GM23338 (cell line): ENCODE results near the gene FBXL19. TPM values are rescaled to one million over a fixed set of nuclear protein-coding genes. Genes with fewer than 3 reads are reported as not detected.
A peak's percentile ranks its signal among the peaks of the same experiment; 100 is the strongest.

Experiments used
- ATAC-seq: fragments of 200-7000 bp; cut with Tn5 transposase; 3 replicates; pipeline ENCODE4 v1.9.1; 2020
- DNase-seq: peaks from one replicate; pipeline ENCODE4 v3.0.0-alpha.2; 2015; ENCODE audit warnings: low spot score
- H2AFZ ChIP-seq: fragments of 200-600 bp; sonication (generic); 2 replicates; pipeline ENCODE4 v1.8.0; 2016; ENCODE audit warnings: antibody characterized with exemption, mild to moderate bottlenecking, moderate library complexity
- H3F3A ChIP-seq: fragments of 200-600 bp; sonication (generic); replicated peaks from 2 replicates; pipeline ENCODE4 v1.8.0; 2017; ENCODE audit warnings: antibody characterized with exemption, mixed run types, low read depth
- H3K27ac ChIP-seq: fragments of 200-600 bp; sonication (generic); 2 replicates; pipeline ENCODE4 v1.6.1; 2016; ENCODE audit warnings: low read depth
- H3K27me3 ChIP-seq: fragments of 200-600 bp; sonication (generic); 2 replicates; pipeline ENCODE4 v1.8.0; 2016; ENCODE audit warnings: mild to moderate bottlenecking, mixed run types, moderate library complexity; ENCODE audit not compliant: insufficient read depth
- H3K36me3 ChIP-seq: fragments of 200-600 bp; sonication (generic); 2 replicates; pipeline ENCODE4 v1.8.0; 2016; ENCODE audit warnings: mild to moderate bottlenecking; ENCODE audit not compliant: insufficient read depth
- H3K4me1 ChIP-seq: fragments of 200-600 bp; sonication (generic); 2 replicates; pipeline ENCODE4 v1.8.0; 2016; ENCODE audit warnings: mild to moderate bottlenecking, moderate library complexity; ENCODE audit not compliant: insufficient read depth
- H3K4me2 ChIP-seq: fragments of 200-600 bp; sonication (generic); 2 replicates; pipeline ENCODE4 v1.7.1; 2017; ENCODE audit warnings: mixed run types
- H3K4me3 ChIP-seq: fragments of 200-600 bp; sonication (generic); 2 replicates; pipeline ENCODE4 v1.6.1; 2016; ENCODE audit warnings: mixed run types
- H3K79me2 ChIP-seq: fragments of 200-600 bp; sonication (generic); replicated peaks from 2 replicates; pipeline ENCODE4 v1.8.0; 2017; ENCODE audit warnings: mild to moderate bottlenecking; ENCODE audit not compliant: insufficient read depth
- H3K9me2 ChIP-seq: fragments of 200-600 bp; sonication (generic); 2 replicates; pipeline ENCODE4 v1.8.0; 2017; ENCODE audit not compliant: insufficient read depth
- H4K20me1 ChIP-seq: fragments of 200-600 bp; sonication (generic); replicated peaks from 2 replicates; pipeline ENCODE4 v1.8.0; 2017; ENCODE audit warnings: mild to moderate bottlenecking; ENCODE audit not compliant: insufficient read depth
- H3K27ac Mint-ChIP-seq: 2 replicates; pipeline ENCODE4 v1.8.0; 2020; ENCODE audit warnings: inconsistent platforms, mild to moderate bottlenecking, moderate library complexity, mixed read lengths
- H3K27me3 Mint-ChIP-seq: 3 replicates; pipeline ENCODE4 v1.8.0; 2022; ENCODE audit warnings: low read depth, mild to moderate bottlenecking, moderate library complexity, mixed read lengths, inconsistent platforms; ENCODE audit not compliant: insufficient read depth, poor library complexity
- H3K36me3 Mint-ChIP-seq: 3 replicates; pipeline ENCODE4 v1.8.0; 2021; ENCODE audit warnings: low read depth, mild to moderate bottlenecking, inconsistent platforms, moderate library complexity, mixed read lengths
- H3K4me1 Mint-ChIP-seq: 3 replicates; pipeline ENCODE4 v1.8.0; 2020; ENCODE audit warnings: mild to moderate bottlenecking, inconsistent platforms, mixed read lengths
- H3K4me3 Mint-ChIP-seq: 3 replicates; pipeline ENCODE4 v1.8.0; 2021; ENCODE audit warnings: moderate library complexity, mild to moderate bottlenecking, inconsistent platforms, mixed read lengths
- H3K9me3 Mint-ChIP-seq: 3 replicates; pipeline ENCODE4 v1.8.0; 2020; ENCODE audit warnings: moderate library complexity, mild to moderate bottlenecking, inconsistent platforms, mixed read lengths
- CREB1 ChIP-seq: fragments of 250-450 bp; sonication (Bioruptor Pico); IDR thresholded peaks from 2 replicates; pipeline ENCODE4 v1.5.0; 2020; ENCODE audit warnings: low read depth, mild to moderate bottlenecking, moderate library complexity
- ETS1 ChIP-seq: IDR thresholded peaks from 2 replicates; pipeline ENCODE4 v1.6.1; 2016; ENCODE audit warnings: antibody characterized with exemption
- EZH2 ChIP-seq: fragments of 200-600 bp; sonication (generic); IDR thresholded peaks from one replicate; pipeline ENCODE4 v1.8.0; 2017; ENCODE audit warnings: antibody characterized with exemption, mild to moderate bottlenecking, low read depth; ENCODE audit not compliant: unreplicated experiment
- NANOG ChIP-seq: IDR thresholded peaks from 2 replicates; pipeline ENCODE4 v1.6.1; 2016; ENCODE audit warnings: antibody characterized with exemption, borderline replicate concordance
- POLR2AphosphoS5 ChIP-seq: IDR thresholded peaks from 2 replicates; pipeline ENCODE4 v1.6.1; 2016; ENCODE audit warnings: antibody characterized with exemption, low read depth
- ZNF114 ChIP-seq: fragments of 250-450 bp; sonication (Bioruptor Pico); IDR thresholded peaks from 2 replicates; pipeline ENCODE4 v1.5.0; 2020; ENCODE audit warnings: mild to moderate bottlenecking, moderate library complexity
- ZNF331 ChIP-seq: fragments of 250-450 bp; sonication (Bioruptor Pico); IDR thresholded peaks from 2 replicates; pipeline ENCODE4 v1.5.0; 2020; ENCODE audit warnings: low read depth, mild to moderate bottlenecking, moderate library complexity
- ZNF462 ChIP-seq: fragments of 250-450 bp; sonication (Bioruptor Pico); IDR thresholded peaks from 2 replicates; pipeline ENCODE4 v1.5.0; 2020; ENCODE audit warnings: mild to moderate bottlenecking, moderate library complexity
- polyA plus RNA-seq: library from polyadenylated mRNA; unstranded; fragments of >200 nt; fragmentation: Nextera tagmentation; extraction: Ambion mirVana; gene quantifications from 2 replicates; pipeline ENCODE4 v1.2.1, GENCODE V29; 2016
- total RNA-seq: library from RNA; depleted of rRNA; stranded (reverse); fragments of >200 nt; shearing (Covaris generic); gene quantifications from 2 replicates; pipeline ENCODE4 v1.2.3, GENCODE V29; 2014
- TF ChIP-seq, protein P1 (sequence below): IDR thresholded peaks from one replicate; pipeline ENCODE4 v1.6.1; 2018; ENCODE audit warnings: antibody characterized with exemption; ENCODE audit not compliant: unreplicated experiment

Gene FBXL19
- total and polyA plus RNA-seq, 2 experiments from 2014 or later: 12.5 to 71.5 TPM

GRCh38 chr16:30992276-30992780 is 69.0 kb downstream of the FBXL19 start:
- H3F3A ChIP-seq: peaks cover 12% of the 10 kb centered on the region; the same call in 1 of the 2 replicates
- H4K20me1 ChIP-seq: no peaks in the 10 kb centered on the region; the same call in 1 of the 2 replicates
- no peak overlapping the region for H3K4me3 ChIP-seq
- H3K27me3 Mint-ChIP-seq: peaks cover 10% of the 10 kb centered on the region
- no peak for ATAC-seq
- TF ChIP-seq ZNF114 (CRISPR knock-in tag): no peak
- H3K4me1 ChIP-seq: peaks cover 13% of the 10 kb centered on the region
- no peaks in the 10 kb centered on the region for H3K36me3 ChIP-seq
- no peaks in the 10 kb centered on the region for H3K9me2 ChIP-seq
- no peak overlapping the region for H3K4me3 Mint-ChIP-seq
- H3K27ac ChIP-seq: no peak overlapping the region
- no peak for DNase-seq
- no peak overlapping the region for H3K27ac Mint-ChIP-seq
- H3K27me3 ChIP-seq: no peaks in the 10 kb centered on the region
- no peaks in the 10 kb centered on the region for H3K36me3 Mint-ChIP-seq
- H3K4me2 ChIP-seq: no peak overlapping the region
- H3K4me1 Mint-ChIP-seq: peaks cover 4% of the 10 kb centered on the region; the same call in 2 of the 3 replicates
- H3K9me3 Mint-ChIP-seq: no peaks in the 10 kb centered on the region
- H3K79me2 ChIP-seq: no peaks in the 10 kb centered on the region
- no peak overlapping the region for H2AFZ ChIP-seq

- ATAC-seq (no peak), DNase-seq (no peak)
- Mint-ChIP-seq H3K4me1 (peaks cover 12% of the 10 kb centered on the region), H3K9me3 (no peaks in the 10 kb centered on the region), H3K36me3 (no peaks in the 10 kb centered on the region), H3K27ac (0 out of 2 replicates have a peak overlapping the region, but pooled peaks have one; percentile 19), H3K27me3 (peaks cover 16% of the 10 kb centered on the region), H3K4me3 (no peak overlapping the region)
- no peak overlapping the region for H3K4me2 ChIP-seq
- no peaks in the 10 kb centered on the region for H3K9me2 ChIP-seq
- no peaks in the 10 kb centered on the region for H3K27me3 ChIP-seq
- no peaks in the 10 kb centered on the region for H3K79me2 ChIP-seq
- peaks cover 21% of the 10 kb centered on the region for H3K4me1 ChIP-seq
- H3K27ac ChIP-seq: no peak overlapping the region
- no peaks in the 10 kb centered on the region for H3K36me3 ChIP-seq
- no peaks in the 10 kb centered on the region for H4K20me1 ChIP-seq
- H3F3A ChIP-seq: peaks cover 13% of the 10 kb centered on the region; the same call in 1 of the 2 replicates
- H3K4me3 ChIP-seq: no peak overlapping the region
- no peak overlapping the region for H2AFZ ChIP-seq
- TF ChIP-seq ETS1: no peak
- TF ChIP-seq, protein P1, sequence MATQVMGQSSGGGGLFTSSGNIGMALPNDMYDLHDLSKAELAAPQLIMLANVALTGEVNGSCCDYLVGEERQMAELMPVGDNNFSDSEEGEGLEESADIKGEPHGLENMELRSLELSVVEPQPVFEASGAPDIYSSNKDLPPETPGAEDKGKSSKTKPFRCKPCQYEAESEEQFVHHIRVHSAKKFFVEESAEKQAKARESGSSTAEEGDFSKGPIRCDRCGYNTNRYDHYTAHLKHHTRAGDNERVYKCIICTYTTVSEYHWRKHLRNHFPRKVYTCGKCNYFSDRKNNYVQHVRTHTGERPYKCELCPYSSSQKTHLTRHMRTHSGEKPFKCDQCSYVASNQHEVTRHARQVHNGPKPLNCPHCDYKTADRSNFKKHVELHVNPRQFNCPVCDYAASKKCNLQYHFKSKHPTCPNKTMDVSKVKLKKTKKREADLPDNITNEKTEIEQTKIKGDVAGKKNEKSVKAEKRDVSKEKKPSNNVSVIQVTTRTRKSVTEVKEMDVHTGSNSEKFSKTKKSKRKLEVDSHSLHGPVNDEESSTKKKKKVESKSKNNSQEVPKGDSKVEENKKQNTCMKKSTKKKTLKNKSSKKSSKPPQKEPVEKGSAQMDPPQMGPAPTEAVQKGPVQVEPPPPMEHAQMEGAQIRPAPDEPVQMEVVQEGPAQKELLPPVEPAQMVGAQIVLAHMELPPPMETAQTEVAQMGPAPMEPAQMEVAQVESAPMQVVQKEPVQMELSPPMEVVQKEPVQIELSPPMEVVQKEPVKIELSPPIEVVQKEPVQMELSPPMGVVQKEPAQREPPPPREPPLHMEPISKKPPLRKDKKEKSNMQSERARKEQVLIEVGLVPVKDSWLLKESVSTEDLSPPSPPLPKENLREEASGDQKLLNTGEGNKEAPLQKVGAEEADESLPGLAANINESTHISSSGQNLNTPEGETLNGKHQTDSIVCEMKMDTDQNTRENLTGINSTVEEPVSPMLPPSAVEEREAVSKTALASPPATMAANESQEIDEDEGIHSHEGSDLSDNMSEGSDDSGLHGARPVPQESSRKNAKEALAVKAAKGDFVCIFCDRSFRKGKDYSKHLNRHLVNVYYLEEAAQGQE: no peak
- TF ChIP-seq POLR2AphosphoS5: no peak
- no peak for TF ChIP-seq EZH2
- TF ChIP-seq NANOG: no peak
- TF ChIP-seq ZNF462 (CRISPR knock-in tag): no peak
- TF ChIP-seq ZNF331 (CRISPR knock-in tag): no peak
- TF ChIP-seq ZNF114 (CRISPR knock-in tag): no peak
- TF ChIP-seq CREB1 (CRISPR knock-in tag): no peak
Measured at GRCh38 chr16:30992931-30993816, 69.8 kb downstream of the FBXL19 start.
